T-helper 17 cell (primary cell): ENCODE data around the gene TTLL3. TPM values are rescaled to one million over a fixed set of nuclear protein-coding genes. Genes with fewer than 3 reads are reported as not detected.
"Not testable (repeated sequence)": the region's sequence is repeated elsewhere in the genome, so short reads cannot be mapped to it uniquely, and the experiment has no call there.

ENCODE experiments used
- ATAC-seq: fragments of 150-1000 bp; cut with Tn5 transposase; 2 replicates; pipeline ENCODE4 v1.10.0; 2021; ENCODE audit warnings: mild to moderate bottlenecking, moderate library complexity
- DNase-seq, 3 donors: peaks; one replicate each; pipeline versions ENCODE4 v3.0.0 to v3.0.0-alpha.2; 2020 to 2021
- H3K9me3 ChIP-seq: one replicate; pipeline ENCODE4 v1.7.0; 2013; ENCODE audit warnings: low read length, mild to moderate bottlenecking; ENCODE audit not compliant: control insufficient read depth, poor library complexity, severe bottlenecking
- H3K27ac Mint-ChIP-seq: one replicate; pipeline ENCODE4 v1.8.0; 2022; ENCODE audit warnings: mild to moderate bottlenecking, moderate library complexity, mixed read lengths
- H3K27me3 Mint-ChIP-seq: one replicate; pipeline ENCODE4 v1.8.0; 2022; ENCODE audit warnings: mixed read lengths
- H3K36me3 Mint-ChIP-seq: one replicate; pipeline ENCODE4 v1.8.0; 2022; ENCODE audit warnings: low read depth, mixed read lengths
- H3K4me1 Mint-ChIP-seq: one replicate; pipeline ENCODE4 v1.8.0; 2022; ENCODE audit warnings: mild to moderate bottlenecking, mixed read lengths
- H3K4me3 Mint-ChIP-seq: one replicate; pipeline ENCODE4 v1.8.0; 2022; ENCODE audit warnings: mild to moderate bottlenecking, moderate library complexity, mixed read lengths
- total RNA-seq, 4 donors: library from RNA in 2 of 4; stranded (reverse) in 2 of 4; gene quantifications; one replicate each; pipeline ENCODE4 v1.2.3 and lab custom pipeline; 2022 to 2026

The TTLL3 gene
- total RNA-seq, 2 donors from 2014 or later = 87.2 to 88.7 TPM

GRCh38 chr3:9846231-9846630, 36.2 kb downstream of the TTLL3 start:
- no peak overlapping the region for H3K4me3 Mint-ChIP-seq
- H3K36me3 Mint-ChIP-seq = no peaks in the 10 kb centered on the region
- ATAC-seq = no peak
- no peak overlapping the region for H3K27ac Mint-ChIP-seq
- H3K4me1 Mint-ChIP-seq = peaks cover 19% of the 10 kb centered on the region
- no peak for DNase-seq
- no peaks in the 10 kb centered on the region for H3K9me3 ChIP-seq
- H3K27me3 Mint-ChIP-seq = peaks cover 7% of the 10 kb centered on the region

GRCh38 chr3:9846931-9847488, 36.9 kb downstream of the TTLL3 start:
- Mint-ChIP-seq H3K27me3 (peaks cover 9% of the 10 kb centered on the region), H3K36me3 (no peaks in the 10 kb centered on the region), H3K4me1 (peaks cover 16% of the 10 kb centered on the region), H3K27ac (no peak overlapping the region), H3K4me3 (no peak overlapping the region)
- DNase-seq (no peak), ATAC-seq (no peak)
- H3K9me3 ChIP-seq = no peaks in the 10 kb centered on the region

- not testable (repeated sequence) for H3K9me3 ChIP-seq, H3K4me1 Mint-ChIP-seq, H3K27me3 Mint-ChIP-seq, DNase-seq, H3K36me3 Mint-ChIP-seq, H3K4me3 Mint-ChIP-seq, ATAC-seq, H3K27ac Mint-ChIP-seq
Measured at GRCh38 chr3:9847870-9848269, 37.8 kb downstream of the TTLL3 start.

- DNase-seq, H3K4me3 Mint-ChIP-seq, H3K36me3 Mint-ChIP-seq, H3K9me3 ChIP-seq, ATAC-seq: not testable (repeated sequence)
- peaks cover 10% of the 10 kb centered on the region for H3K4me1 Mint-ChIP-seq
- peak overlapping the region; percentile 39 for H3K27ac Mint-ChIP-seq
- peaks cover 16% of the 10 kb centered on the region for H3K27me3 Mint-ChIP-seq
Measured at GRCh38 chr3:9848860-9849259, 38.8 kb downstream of the TTLL3 start.

- H3K4me3 Mint-ChIP-seq, H3K4me1 Mint-ChIP-seq, H3K36me3 Mint-ChIP-seq, ATAC-seq, DNase-seq, H3K27ac Mint-ChIP-seq, H3K9me3 ChIP-seq: not testable (repeated sequence)
- H3K27me3 Mint-ChIP-seq = peaks cover 16% of the 10 kb centered on the region
Measured at GRCh38 chr3:9851383-9851782, 41.3 kb downstream of the TTLL3 start.

GRCh38 chr3:9851926-9852325, 41.9 kb downstream of the TTLL3 start:
- H3K27ac Mint-ChIP-seq, H3K4me1 Mint-ChIP-seq, H3K36me3 Mint-ChIP-seq, H3K9me3 ChIP-seq, ATAC-seq, DNase-seq, H3K4me3 Mint-ChIP-seq: not testable (repeated sequence)
- H3K27me3 Mint-ChIP-seq = peaks cover 16% of the 10 kb centered on the region

GRCh38 chr3:9852528-9852927, 42.5 kb downstream of the TTLL3 start:
- no peaks in the 10 kb centered on the region for H3K36me3 Mint-ChIP-seq
- no peak overlapping the region for H3K27ac Mint-ChIP-seq
- H3K27me3 Mint-ChIP-seq = peaks cover 16% of the 10 kb centered on the region
- no peak overlapping the region for H3K4me3 Mint-ChIP-seq
- H3K4me1 Mint-ChIP-seq = peaks cover 8% of the 10 kb centered on the region
- no peak for DNase-seq
- no peaks in the 10 kb centered on the region for H3K9me3 ChIP-seq
- no peak for ATAC-seq

GRCh38 chr3:9854291-9854940, 44.4 kb downstream of the TTLL3 start:
- H3K4me1 Mint-ChIP-seq, ATAC-seq, DNase-seq, H3K9me3 ChIP-seq, H3K27ac Mint-ChIP-seq, H3K36me3 Mint-ChIP-seq, H3K4me3 Mint-ChIP-seq: not testable (repeated sequence)
- peaks cover 16% of the 10 kb centered on the region for H3K27me3 Mint-ChIP-seq

GRCh38 chr3:9855594-9855993, 45.5 kb downstream of the TTLL3 start:
- peaks cover 8% of the 10 kb centered on the region for H3K4me1 Mint-ChIP-seq
- H3K36me3 Mint-ChIP-seq = no peaks in the 10 kb centered on the region
- ATAC-seq (no peak), DNase-seq (no peak)
- H3K27ac Mint-ChIP-seq = no peak overlapping the region
- H3K4me3 Mint-ChIP-seq = no peak overlapping the region
- H3K27me3 Mint-ChIP-seq = peaks cover 15% of the 10 kb centered on the region
- H3K9me3 ChIP-seq = no peaks in the 10 kb centered on the region

GRCh38 chr3:9859530-9860025, 49.5 kb downstream of the TTLL3 start:
- H3K9me3 ChIP-seq = no peaks in the 10 kb centered on the region
- ATAC-seq (no peak), DNase-seq (no peak)
- peaks cover 13% of the 10 kb centered on the region for H3K27me3 Mint-ChIP-seq
- peaks cover 3% of the 10 kb centered on the region for H3K4me1 Mint-ChIP-seq
- H3K36me3 Mint-ChIP-seq = no peaks in the 10 kb centered on the region
- no peak overlapping the region for H3K27ac Mint-ChIP-seq
- no peak overlapping the region for H3K4me3 Mint-ChIP-seq

- ATAC-seq = no peak
- H3K9me3 ChIP-seq = no peaks in the 10 kb centered on the region
- H3K36me3 Mint-ChIP-seq = no peaks in the 10 kb centered on the region
- DNase-seq = no peak
- H3K27ac Mint-ChIP-seq = no peak overlapping the region
- H3K4me3 Mint-ChIP-seq = no peak overlapping the region
- H3K27me3 Mint-ChIP-seq = peaks cover 13% of the 10 kb centered on the region
- peaks cover 3% of the 10 kb centered on the region for H3K4me1 Mint-ChIP-seq
Measured at GRCh38 chr3:9861201-9861600, 51.1 kb downstream of the TTLL3 start.

GRCh38 chr3:9861626-9862130, 51.6 kb downstream of the TTLL3 start:
- no peak overlapping the region for H3K4me3 Mint-ChIP-seq
- no peaks in the 10 kb centered on the region for H3K9me3 ChIP-seq
- DNase-seq (no peak), ATAC-seq (no peak)
- peaks cover 13% of the 10 kb centered on the region for H3K27me3 Mint-ChIP-seq
- H3K4me1 Mint-ChIP-seq = peaks cover 3% of the 10 kb centered on the region
- peak overlapping the region; percentile 3 for H3K27ac Mint-ChIP-seq
- H3K36me3 Mint-ChIP-seq = no peaks in the 10 kb centered on the region

- H3K27ac Mint-ChIP-seq = peak overlapping the region; percentile 3
Measured at GRCh38 chr3:9862391-9863057, 52.5 kb downstream of the TTLL3 start.

More at GRCh38 chr3:9862391-9863057, 52.5 kb downstream of the TTLL3 start:
- no peaks in the 10 kb centered on the region for H3K36me3 Mint-ChIP-seq
- H3K4me1 Mint-ChIP-seq = peaks cover 3% of the 10 kb centered on the region
- DNase-seq (peak in 2 of 3 donors; percentile 21 to 22), ATAC-seq (peak; percentile 78)
- H3K9me3 ChIP-seq = no peaks in the 10 kb centered on the region
- H3K4me3 Mint-ChIP-seq = peak overlapping the region; percentile 61
- H3K27me3 Mint-ChIP-seq = peaks cover 13% of the 10 kb centered on the region
